A549 (cell line): Measurements from ENCODE around the gene CEMIP2. TPM values are rescaled to one million over a fixed set of nuclear protein-coding genes. Genes with fewer than 3 reads are reported as not detected.

Experiments used
- ATAC-seq, 2 experiments: fragments of 200-7000 bp in 1 of 2; fragments of >200 bp in 1 of 2; cut with Nextera tagmentation in 1 of 2; cut with Tn5 transposase in 1 of 2; 3 replicates each; pipeline versions ENCODE4 v1.8.0 to v1.9.1; 2018 to 2020; ENCODE audit warnings: mild to moderate bottlenecking in 1 of 2, moderate library complexity in 1 of 2
- CTCF ChIA-PET: fragments of 300-600 bp; sonication (Branson Sonifier 250); formaldehyde crosslinking; extraction: SDS; loops from one replicate; lab custom pipeline; 2021; ENCODE audit warnings: antibody characterized with exemption, inconsistent platforms; lab: Yijun Ruan, JAX
- POLR2A ChIA-PET: fragments of 350-600 bp; formaldehyde crosslinking; extraction: SDS; loops from one replicate; lab custom pipeline; 2021; ENCODE audit warnings: antibody characterized with exemption, inconsistent platforms; lab: Yijun Ruan, JAX
- DNase-seq, 2 experiments: peaks; one replicate each; pipeline versions ENCODE4 v3.0.0 to v3.0.0-alpha.2; 2011 to 2016; ENCODE audit warnings: low read depth in 1 of 2, low spot score in 1 of 2
- FAIRE-seq: peaks from 2 replicates; lab custom pipeline; 2011; peaks lifted over from hg19 to GRCh38; lab: Jason Lieb, UNC
- H3K27ac ChIP-seq, 2 experiments: fragments of >200 bp; sonication (Bioruptor Twin); formaldehyde crosslinking; 3 replicates each; pipeline ENCODE4 v1.5.1; 2016 to 2017
- H3K4me1 ChIP-seq: fragments of >200 bp; sonication (Bioruptor Twin); formaldehyde crosslinking; 3 replicates; pipeline ENCODE4 v1.6.1; 2016
- H3K4me2 ChIP-seq: fragments of >200 bp; sonication (Bioruptor Twin); formaldehyde crosslinking; 3 replicates; pipeline ENCODE4 v1.6.1; 2016
- H3K4me3 ChIP-seq: fragments of >200 bp; sonication (Bioruptor Twin); formaldehyde crosslinking; 3 replicates; pipeline ENCODE4 v1.5.1; 2016
- H3K9me3 ChIP-seq: fragments of >200 bp; sonication (Bioruptor Twin); formaldehyde crosslinking; 3 replicates; pipeline ENCODE4 v1.6.1; 2016
- BHLHE40 ChIP-seq: IDR thresholded peaks from 2 replicates; pipeline ENCODE4 v1.6.1; 2012; ENCODE audit warnings: low read depth, low read length, inconsistent platforms
- CBX8 ChIP-seq: fragments of 200-600 bp; sonication (generic); IDR thresholded peaks from 2 replicates; pipeline ENCODE4 v1.6.1; 2016
- CHD4 ChIP-seq: fragments of 200-600 bp; sonication (generic); IDR thresholded peaks from 2 replicates; pipeline ENCODE4 v1.6.1; 2016; ENCODE audit warnings: antibody characterized with exemption, mild to moderate bottlenecking, borderline replicate concordance
- EHMT2 ChIP-seq: fragments of 200-600 bp; sonication (generic); IDR thresholded peaks from 2 replicates; pipeline ENCODE4 v1.6.1; 2016; ENCODE audit warnings: antibody characterized with exemption, low read depth, mild to moderate bottlenecking, moderate library complexity
- ESRRA ChIP-seq: fragments of 150-350 bp; IDR thresholded peaks from 2 replicates; pipeline ENCODE4 v1.6.1; 2014; ENCODE audit warnings: mild to moderate bottlenecking, low read length, borderline replicate concordance
- FOSB ChIP-seq: fragments of 250-450 bp; sonication (Bioruptor Pico); IDR thresholded peaks from 2 replicates; pipeline ENCODE4 v1.5.0; 2020; ENCODE audit warnings: mild to moderate bottlenecking, moderate library complexity
- FOSL2 ChIP-seq, 2 experiments: fragments of 450-650 bp in 1 of 2; fragments of >200 bp in 1 of 2; sonication (Bioruptor Twin) in 1 of 2; formaldehyde crosslinking; IDR thresholded peaks; 2 replicates each; pipeline versions ENCODE4 v1.5.0 to v1.6.1; 2016 to 2020; ENCODE audit warnings: mild to moderate bottlenecking in 1 of 2, moderate library complexity in 1 of 2
- HOXA7 ChIP-seq: fragments of 250-450 bp; sonication (Bioruptor Pico); IDR thresholded peaks from 2 replicates; pipeline ENCODE4 v1.5.0; 2020; ENCODE audit warnings: mild to moderate bottlenecking, moderate library complexity
- JUN ChIP-seq, 2 experiments: fragments of >200 bp; sonication (Bioruptor Twin); formaldehyde crosslinking; IDR thresholded peaks; 2 replicates in 1 of 2; 3 replicates in 1 of 2; pipeline ENCODE4 v1.6.1; 2016 to 2017
- KDM5A ChIP-seq: fragments of 200-600 bp; sonication (generic); IDR thresholded peaks from 2 replicates; pipeline ENCODE4 v1.6.1; 2016; ENCODE audit warnings: antibody characterized with exemption, mild to moderate bottlenecking
- MAZ ChIP-seq: fragments of 150-350 bp; IDR thresholded peaks from 2 replicates; pipeline ENCODE4 v1.6.1; 2014; ENCODE audit warnings: antibody characterized with exemption, low read depth, low read length, borderline replicate concordance
- NFE2L2 ChIP-seq: fragments of 150-350 bp; conservative IDR thresholded peaks from 2 replicates; pipeline ENCODE4 v1.6.1; 2014; ENCODE audit warnings: low read length
- NPAS2 ChIP-seq: fragments of 250-450 bp; sonication (Bioruptor Pico); IDR thresholded peaks from 2 replicates; pipeline ENCODE4 v1.8.0; 2022; ENCODE audit warnings: mild to moderate bottlenecking, moderate library complexity, borderline replicate concordance
- PHF8 ChIP-seq: fragments of 200-600 bp; sonication (generic); IDR thresholded peaks from 2 replicates; pipeline ENCODE4 v1.6.1; 2016; ENCODE audit warnings: low read depth, mild to moderate bottlenecking, antibody characterized with exemption, moderate library complexity, borderline replicate concordance
- POLR2AphosphoS2 ChIP-seq: conservative IDR thresholded peaks from 2 replicates; pipeline ENCODE4 v1.6.1; 2012; ENCODE audit warnings: low read length, improper control_type of control experiment, inconsistent platforms
- SREBF2 ChIP-seq: fragments of 450-650 bp; IDR thresholded peaks from 2 replicates; pipeline ENCODE4 v1.6.1; 2014; ENCODE audit warnings: mild to moderate bottlenecking, moderate library complexity
- TFCP2L1 ChIP-seq: fragments of 250-450 bp; sonication (Bioruptor Pico); IDR thresholded peaks from 2 replicates; pipeline ENCODE4 v1.5.0; 2021; ENCODE audit warnings: mild to moderate bottlenecking
- ZC3H11A ChIP-seq: fragments of 450-650 bp; IDR thresholded peaks from 2 replicates; pipeline ENCODE4 v1.6.1; 2014; ENCODE audit warnings: antibody characterized with exemption, mild to moderate bottlenecking
- WGBS: methylation state at CpG from one replicate; pipeline ENCODE4 v1.1.6; 2017; ENCODE audit errors: missing lambda C conversion rate; 5-methylcytosine and 5-hydroxymethylcytosine counted together
- polyA plus RNA-seq, 4 experiments: library from polyadenylated mRNA; depleted of rRNA in 3 of 4; stranded (reverse); fragments of >200 nt; fragmentation: RNase III in 1 of 4; extraction: RNeasy Plus Mini Kit Qiagen cat#74134 plus additional on column Dnase treatment in 1 of 4; gene quantifications; 2 replicates in 3 of 4; 3 replicates in 1 of 4; pipeline ENCODE4 v1.2.3, GENCODE V29; 2011 to 2017
- TF ChIP-seq, protein P1 (sequence below): IDR thresholded peaks from 2 replicates; pipeline ENCODE4 v1.6.1; 2012
- TF ChIP-seq, protein P2 (sequence below): fragments of 250-450 bp; sonication (Bioruptor Pico); IDR thresholded peaks from 2 replicates; pipeline ENCODE4 v1.5.0; 2021; ENCODE audit warnings: mild to moderate bottlenecking, moderate library complexity, borderline replicate concordance
- TF ChIP-seq, protein P3 (sequence below): fragments of >200 bp; sonication (Bioruptor Twin); formaldehyde crosslinking; IDR thresholded peaks from 2 replicates; pipeline ENCODE4 v1.6.1; 2016
- TF ChIP-seq, protein P4 (sequence below): fragments of 250-450 bp; sonication (Bioruptor Pico); IDR thresholded peaks from 2 replicates; pipeline ENCODE4 v1.5.0; 2020; ENCODE audit warnings: low read depth, mild to moderate bottlenecking, moderate library complexity
- TF ChIP-seq, protein P5 (sequence below): IDR thresholded peaks from 2 replicates; pipeline ENCODE4 v1.6.1; 2012; ENCODE audit warnings: low read depth, borderline replicate concordance

Gene CEMIP2
- polyA plus RNA-seq, 2 of the 4 experiments (the other 2 are of a cell fraction), result 146 to 161 TPM

DNA sequence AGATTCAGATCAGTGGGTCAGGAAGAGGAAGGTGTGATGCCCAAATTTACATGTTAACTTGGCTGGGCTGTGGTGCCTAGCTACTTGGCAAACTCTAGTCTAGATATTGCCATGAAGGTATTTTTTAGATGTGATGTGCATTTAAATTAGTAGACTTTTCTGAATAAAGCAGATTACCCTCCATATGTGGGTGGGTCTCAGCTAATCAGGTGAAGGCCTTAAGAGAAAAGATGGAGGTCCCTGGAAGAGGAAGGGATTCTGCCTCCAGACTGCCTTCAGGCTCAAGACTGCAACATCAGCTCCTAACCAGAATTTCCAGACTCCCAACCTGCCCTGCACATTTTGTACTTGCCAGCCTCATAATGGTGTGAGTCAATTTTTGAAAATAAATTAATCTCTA is 115.8 kb downstream of the CEMIP2 start:
- DNase-seq, result no peak
- H3K27ac ChIP-seq, result no peak overlapping the region
- H3K4me2 ChIP-seq, result no peak overlapping the region
- H3K4me3 ChIP-seq, result no peak overlapping the region
- TF ChIP-seq FOSB (no peak), SREBF2 (no peak), JUN (IDR thresholded peaks at IDR 0.05) (no peak), MAZ (no peak), TFCP2L1 (CRISPR knock-in tag) (no peak), ZC3H11A (no peak)
- TF ChIP-seq, protein P1, sequence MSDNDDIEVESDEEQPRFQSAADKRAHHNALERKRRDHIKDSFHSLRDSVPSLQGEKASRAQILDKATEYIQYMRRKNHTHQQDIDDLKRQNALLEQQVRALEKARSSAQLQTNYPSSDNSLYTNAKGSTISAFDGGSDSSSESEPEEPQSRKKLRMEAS, result no peak
- ChIA-PET CTCF (no interaction called here), POLR2A (interaction anchor here (0.6 kb wide), 1 partner anchor 50 kb away, joined by 3 read pairs; no protein-coding TSS in a partner anchor)
- peaks cover 9% of the 10 kb centered on the region; the same call in 1 of the 3 replicates for H3K4me1 ChIP-seq
- no peaks in the 10 kb centered on the region for H3K9me3 ChIP-seq
- no peak for ATAC-seq
- FAIRE-seq, result no peak

DNA sequence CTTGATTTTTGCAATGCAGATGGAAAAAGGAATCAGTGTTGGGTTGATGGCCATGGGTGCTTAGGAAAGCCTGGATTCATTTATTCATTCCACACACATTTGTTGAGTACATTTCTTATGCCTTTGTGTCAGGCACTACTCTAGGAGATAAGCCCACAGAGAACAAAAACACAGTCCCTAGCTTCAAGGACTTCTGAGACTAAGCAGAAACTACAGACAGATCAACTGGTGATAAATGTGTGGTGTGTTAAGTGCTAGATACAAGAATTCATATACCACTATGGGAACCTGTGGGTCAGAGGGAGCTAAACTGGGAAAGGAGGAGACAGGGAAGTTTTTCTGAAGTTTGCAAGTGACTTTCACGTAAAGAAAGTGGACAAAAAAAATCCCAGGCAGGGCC is 119.9 kb downstream of the CEMIP2 start:
- Histone ChIP-seq H3K9me3 (no peaks in the 10 kb centered on the region), H3K4me2 (no peak overlapping the region), H3K4me1 (peaks cover 20% of the 10 kb centered on the region), H3K27ac (no peak overlapping the region), H3K4me3 (no peak overlapping the region)
- POLR2A ChIA-PET, result interaction anchor here (1.1 kb wide), 1 partner anchor 263 kb away, joined by 3 read pairs; the partner anchor contains the start of genes ABHD17B and C9orf85
- TF ChIP-seq, protein P2, sequence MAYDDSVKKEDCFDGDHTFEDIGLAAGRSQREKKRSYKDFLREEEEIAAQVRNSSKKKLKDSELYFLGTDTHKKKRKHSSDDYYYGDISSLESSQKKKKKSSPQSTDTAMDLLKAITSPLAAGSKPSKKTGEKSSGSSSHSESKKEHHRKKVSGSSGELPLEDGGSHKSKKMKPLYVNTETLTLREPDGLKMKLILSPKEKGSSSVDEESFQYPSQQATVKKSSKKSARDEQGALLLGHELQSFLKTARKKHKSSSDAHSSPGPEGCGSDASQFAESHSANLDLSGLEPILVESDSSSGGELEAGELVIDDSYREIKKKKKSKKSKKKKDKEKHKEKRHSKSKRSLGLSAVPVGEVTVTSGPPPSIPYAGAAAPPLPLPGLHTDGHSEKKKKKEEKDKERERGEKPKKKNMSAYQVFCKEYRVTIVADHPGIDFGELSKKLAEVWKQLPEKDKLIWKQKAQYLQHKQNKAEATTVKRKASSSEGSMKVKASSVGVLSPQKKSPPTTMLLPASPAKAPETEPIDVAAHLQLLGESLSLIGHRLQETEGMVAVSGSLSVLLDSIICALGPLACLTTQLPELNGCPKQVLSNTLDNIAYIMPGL (CRISPR knock-in tag), result no peak
- TF ChIP-seq FOSL2 (IDR thresholded peaks at IDR 0.05) (no peak), FOSL2 (CRISPR knock-in tag; IDR thresholded peaks at IDR 0.05) (no peak), PHF8 (no peak), ESRRA (no peak), CBX8 (no peak), EHMT2 (no peak), KDM5A (no peak), SREBF2 (no peak), CHD4 (no peak), NPAS2 (no peak), HOXA7 (no peak), POLR2AphosphoS2 (no peak), NFE2L2 (no peak), JUN (IDR thresholded peaks at IDR 0.05) (no peak), BHLHE40 (no peak)
- TF ChIP-seq, protein P3, sequence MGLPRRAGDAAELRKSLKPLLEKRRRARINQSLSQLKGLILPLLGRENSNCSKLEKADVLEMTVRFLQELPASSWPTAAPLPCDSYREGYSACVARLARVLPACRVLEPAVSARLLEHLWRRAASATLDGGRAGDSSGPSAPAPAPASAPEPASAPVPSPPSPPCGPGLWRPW, result no peak
- TF ChIP-seq, protein P4, sequence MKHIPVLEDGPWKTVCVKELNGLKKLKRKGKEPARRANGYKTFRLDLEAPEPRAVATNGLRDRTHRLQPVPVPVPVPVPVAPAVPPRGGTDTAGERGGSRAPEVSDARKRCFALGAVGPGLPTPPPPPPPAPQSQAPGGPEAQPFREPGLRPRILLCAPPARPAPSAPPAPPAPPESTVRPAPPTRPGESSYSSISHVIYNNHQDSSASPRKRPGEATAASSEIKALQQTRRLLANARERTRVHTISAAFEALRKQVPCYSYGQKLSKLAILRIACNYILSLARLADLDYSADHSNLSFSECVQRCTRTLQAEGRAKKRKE (CRISPR knock-in tag), result no peak
- TF ChIP-seq, protein P5, sequence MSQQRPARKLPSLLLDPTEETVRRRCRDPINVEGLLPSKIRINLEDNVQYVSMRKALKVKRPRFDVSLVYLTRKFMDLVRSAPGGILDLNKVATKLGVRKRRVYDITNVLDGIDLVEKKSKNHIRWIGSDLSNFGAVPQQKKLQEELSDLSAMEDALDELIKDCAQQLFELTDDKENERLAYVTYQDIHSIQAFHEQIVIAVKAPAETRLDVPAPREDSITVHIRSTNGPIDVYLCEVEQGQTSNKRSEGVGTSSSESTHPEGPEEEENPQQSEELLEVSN, result no peak
- FAIRE-seq (no peak), ATAC-seq (no peak), DNase-seq (no peak)
- 92% methylated on average over 1 of the region's 1 CpG for WGBS
- CTCF ChIA-PET, result interaction anchor here (1.0 to 2.8 kb wide), 2 partner anchors 12 to 44 kb away, joined by 5 to 11 read pairs; no protein-coding TSS in a partner anchor
